Osteoblast (primary cell): ENCODE measurements around the gene CDHR3. TPM values are rescaled to one million over a fixed set of nuclear protein-coding genes. Genes with fewer than 3 reads are reported as not detected.

Experiments used
- DNase-seq: peaks from one replicate; pipeline ENCODE4 v3.0.0; 2011; ENCODE audit warnings: low spot score, mixed read lengths; ENCODE audit not compliant: insufficient read length; ENCODE audit errors: missing footprints
- H2AFZ ChIP-seq: 2 replicates; pipeline ENCODE4 v1.6.0; 2011; ENCODE audit warnings: mild to moderate bottlenecking, low read length
- H3K27ac ChIP-seq: 2 replicates; pipeline ENCODE4 v1.5.1; 2011; ENCODE audit warnings: mild to moderate bottlenecking, low read depth, low read length, moderate library complexity
- H3K27me3 ChIP-seq: 2 replicates; pipeline ENCODE4 v1.6.0; 2012; ENCODE audit warnings: mild to moderate bottlenecking, control low read depth, inconsistent platforms, low read length, moderate library complexity; ENCODE audit not compliant: insufficient read depth
- H3K36me3 ChIP-seq: 2 replicates; pipeline ENCODE4 v1.5.1; 2011; ENCODE audit warnings: mild to moderate bottlenecking, low read length, control low read depth, moderate library complexity; ENCODE audit not compliant: insufficient read depth
- H3K4me1 ChIP-seq: 2 replicates; pipeline ENCODE4 v1.5.1; 2011; ENCODE audit warnings: mild to moderate bottlenecking, low read length, control low read depth, moderate library complexity; ENCODE audit not compliant: insufficient read depth
- H3K4me2 ChIP-seq: 2 replicates; pipeline ENCODE4 v1.6.0; 2011; ENCODE audit warnings: mild to moderate bottlenecking, low read length; ENCODE audit not compliant: insufficient read depth
- H3K4me3 ChIP-seq: fragments of 200-600 bp; sonication (generic); 3 replicates; pipeline ENCODE4 v1.5.1; 2012; ENCODE audit warnings: mild to moderate bottlenecking, low read length, inconsistent platforms; ENCODE audit not compliant: insufficient read depth
- H3K79me2 ChIP-seq: 2 replicates; pipeline ENCODE4 v1.6.0; 2012; ENCODE audit warnings: mild to moderate bottlenecking, low read length, control low read depth, inconsistent platforms; ENCODE audit not compliant: insufficient read depth
- H3K9me3 ChIP-seq: 2 replicates; pipeline ENCODE4 v1.5.1; 2011; ENCODE audit warnings: low read depth, low read length, control low read depth
- H4K20me1 ChIP-seq: 2 replicates; pipeline ENCODE4 v1.6.0; 2012; ENCODE audit warnings: mild to moderate bottlenecking, low read length, control low read depth; ENCODE audit not compliant: insufficient read depth
- total RNA-seq: library from RNA; depleted of rRNA; stranded (reverse); fragments of >200 nt; gene quantifications from 2 replicates; pipeline ENCODE4 v1.2.3, GENCODE V29; 2012
- TF ChIP-seq, protein P1 (sequence below): IDR thresholded peaks from 2 replicates; pipeline ENCODE4 v1.5.1; 2011; ENCODE audit warnings: mild to moderate bottlenecking, low read depth, low read length, moderate library complexity; ENCODE audit errors: extremely low read depth

Gene CDHR3
- total RNA-seq, 1 donor: 8.3 TPM

DNA sequence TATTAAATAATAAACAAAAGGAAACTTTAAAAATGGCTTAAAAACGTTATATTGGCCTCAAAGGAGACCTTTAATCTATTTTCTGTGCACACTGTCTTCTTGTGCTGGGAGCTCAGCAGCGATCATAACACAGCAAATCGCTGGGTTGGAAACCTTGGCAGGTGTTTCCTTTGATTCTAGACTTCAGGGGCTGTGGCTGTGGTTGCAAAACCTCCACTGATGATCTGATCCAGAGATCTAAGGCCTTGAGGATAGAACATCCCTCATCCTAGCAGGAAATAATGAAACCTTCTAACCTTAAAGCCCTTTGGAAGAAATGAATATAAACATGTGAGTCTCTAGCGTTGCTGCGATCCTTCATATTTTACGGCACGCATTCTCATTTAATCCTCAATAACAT, 29.8 kb downstream of the CDHR3 start:
- H3K9me3 ChIP-seq: no peaks in the 10 kb centered on the region
- H3K36me3 ChIP-seq: no peaks in the 10 kb centered on the region
- H3K4me3 ChIP-seq: no peak overlapping the region
- H4K20me1 ChIP-seq: no peaks in the 10 kb centered on the region
- H3K27ac ChIP-seq: no peak overlapping the region
- DNase-seq: no peak
- H3K4me2 ChIP-seq: no peak overlapping the region
- TF ChIP-seq, protein P1, sequence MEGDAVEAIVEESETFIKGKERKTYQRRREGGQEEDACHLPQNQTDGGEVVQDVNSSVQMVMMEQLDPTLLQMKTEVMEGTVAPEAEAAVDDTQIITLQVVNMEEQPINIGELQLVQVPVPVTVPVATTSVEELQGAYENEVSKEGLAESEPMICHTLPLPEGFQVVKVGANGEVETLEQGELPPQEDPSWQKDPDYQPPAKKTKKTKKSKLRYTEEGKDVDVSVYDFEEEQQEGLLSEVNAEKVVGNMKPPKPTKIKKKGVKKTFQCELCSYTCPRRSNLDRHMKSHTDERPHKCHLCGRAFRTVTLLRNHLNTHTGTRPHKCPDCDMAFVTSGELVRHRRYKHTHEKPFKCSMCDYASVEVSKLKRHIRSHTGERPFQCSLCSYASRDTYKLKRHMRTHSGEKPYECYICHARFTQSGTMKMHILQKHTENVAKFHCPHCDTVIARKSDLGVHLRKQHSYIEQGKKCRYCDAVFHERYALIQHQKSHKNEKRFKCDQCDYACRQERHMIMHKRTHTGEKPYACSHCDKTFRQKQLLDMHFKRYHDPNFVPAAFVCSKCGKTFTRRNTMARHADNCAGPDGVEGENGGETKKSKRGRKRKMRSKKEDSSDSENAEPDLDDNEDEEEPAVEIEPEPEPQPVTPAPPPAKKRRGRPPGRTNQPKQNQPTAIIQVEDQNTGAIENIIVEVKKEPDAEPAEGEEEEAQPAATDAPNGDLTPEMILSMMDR: no peak
- peaks cover 48% of the 10 kb centered on the region for H3K27me3 ChIP-seq
- no peak overlapping the region for H2AFZ ChIP-seq
- no peaks in the 10 kb centered on the region for H3K79me2 ChIP-seq
- no peaks in the 10 kb centered on the region for H3K4me1 ChIP-seq

GRCh38 chr7:105996860-105997737, 34.0 kb downstream of the CDHR3 start:
- H3K4me1 ChIP-seq: no peaks in the 10 kb centered on the region
- no peaks in the 10 kb centered on the region for H3K9me3 ChIP-seq
- TF ChIP-seq, protein P1: no peak
- no peak overlapping the region for H3K4me3 ChIP-seq
- H3K27ac ChIP-seq: no peak overlapping the region
- peaks cover 42% of the 10 kb centered on the region for H3K27me3 ChIP-seq
- H3K79me2 ChIP-seq: no peaks in the 10 kb centered on the region
- DNase-seq: no peak
- H4K20me1 ChIP-seq: no peaks in the 10 kb centered on the region
- no peak overlapping the region for H3K4me2 ChIP-seq
- no peaks in the 10 kb centered on the region for H3K36me3 ChIP-seq
- no peak overlapping the region for H2AFZ ChIP-seq

GRCh38 chr7:105999256-105999655, 36.2 kb downstream of the CDHR3 start:
- H4K20me1 ChIP-seq: no peaks in the 10 kb centered on the region
- H3K4me2 ChIP-seq: no peak overlapping the region
- H3K9me3 ChIP-seq: no peaks in the 10 kb centered on the region
- H2AFZ ChIP-seq: no peak overlapping the region
- DNase-seq: no peak
- no peaks in the 10 kb centered on the region for H3K79me2 ChIP-seq
- H3K36me3 ChIP-seq: no peaks in the 10 kb centered on the region
- H3K4me1 ChIP-seq: no peaks in the 10 kb centered on the region
- H3K4me3 ChIP-seq: no peak overlapping the region
- H3K27ac ChIP-seq: no peak overlapping the region
- peaks cover 47% of the 10 kb centered on the region for H3K27me3 ChIP-seq
- TF ChIP-seq, protein P1: no peak

- DNase-seq: no peak
- peaks cover 58% of the 10 kb centered on the region for H3K27me3 ChIP-seq
- H3K9me3 ChIP-seq: no peaks in the 10 kb centered on the region
- TF ChIP-seq, protein P1: no peak
- no peaks in the 10 kb centered on the region for H4K20me1 ChIP-seq
- no peaks in the 10 kb centered on the region for H3K79me2 ChIP-seq
- no peak overlapping the region for H3K27ac ChIP-seq
- H3K4me3 ChIP-seq: no peak overlapping the region
- H3K4me1 ChIP-seq: no peaks in the 10 kb centered on the region
- no peak overlapping the region for H2AFZ ChIP-seq
- H3K4me2 ChIP-seq: no peak overlapping the region
- H3K36me3 ChIP-seq: no peaks in the 10 kb centered on the region
Observed at GRCh38 chr7:106001196-106001595, 38.1 kb downstream of the CDHR3 start.
